GM19328 (cell line): ENCODE results near the gene RPL31.

Experiments used
- ATAC-seq: cut with Tn5 transposase; IDR thresholded peaks from one replicate; pipeline ENCODE4 v1.9.1; 2021; ENCODE audit warnings: mild to moderate bottlenecking, moderate library complexity; ENCODE audit not compliant: unreplicated experiment

The RPL31 gene

DNA sequence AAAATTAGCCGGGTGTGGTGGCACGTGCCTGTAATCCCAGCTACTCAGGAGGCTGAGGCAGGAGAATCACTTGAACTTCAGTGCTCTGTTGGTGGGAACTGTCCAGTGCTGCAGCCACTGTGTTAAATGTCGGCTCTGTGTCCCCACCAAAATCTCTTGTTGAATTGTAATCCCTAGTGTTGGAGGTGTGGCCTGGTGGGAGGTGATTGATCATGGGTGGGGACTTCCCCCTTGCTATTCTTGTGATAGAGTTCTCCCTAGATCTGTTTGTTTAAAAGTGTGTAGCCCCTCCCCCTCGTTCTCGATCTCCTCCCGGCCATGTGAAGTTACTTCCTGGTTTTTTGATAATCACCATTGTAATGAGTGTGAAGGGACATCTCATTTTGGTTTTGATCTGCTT is 9.8 kb upstream of the RPL31 start:
- no peak for ATAC-seq

DNA sequence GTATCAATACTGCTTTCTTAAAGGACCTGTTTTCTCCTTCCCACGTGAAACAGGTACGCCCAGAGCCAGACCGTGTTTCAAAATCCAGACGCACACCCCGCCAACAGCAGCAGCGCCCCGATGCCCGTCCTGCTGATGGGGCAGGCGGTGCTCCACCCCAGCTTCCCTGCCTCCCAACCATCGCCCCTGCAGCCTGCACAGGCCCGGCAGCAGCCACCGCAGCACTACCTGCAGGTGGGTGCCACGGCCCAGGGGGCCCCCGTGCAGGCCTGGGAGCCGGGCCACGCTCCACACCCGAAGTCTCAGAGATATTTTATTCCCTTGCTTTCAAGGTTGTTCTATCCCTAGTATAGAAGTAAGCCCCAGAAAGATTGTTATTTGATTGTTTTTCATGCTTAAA is 8.8 kb upstream of the RPL31 start:
- ATAC-seq = no peak

DNA sequence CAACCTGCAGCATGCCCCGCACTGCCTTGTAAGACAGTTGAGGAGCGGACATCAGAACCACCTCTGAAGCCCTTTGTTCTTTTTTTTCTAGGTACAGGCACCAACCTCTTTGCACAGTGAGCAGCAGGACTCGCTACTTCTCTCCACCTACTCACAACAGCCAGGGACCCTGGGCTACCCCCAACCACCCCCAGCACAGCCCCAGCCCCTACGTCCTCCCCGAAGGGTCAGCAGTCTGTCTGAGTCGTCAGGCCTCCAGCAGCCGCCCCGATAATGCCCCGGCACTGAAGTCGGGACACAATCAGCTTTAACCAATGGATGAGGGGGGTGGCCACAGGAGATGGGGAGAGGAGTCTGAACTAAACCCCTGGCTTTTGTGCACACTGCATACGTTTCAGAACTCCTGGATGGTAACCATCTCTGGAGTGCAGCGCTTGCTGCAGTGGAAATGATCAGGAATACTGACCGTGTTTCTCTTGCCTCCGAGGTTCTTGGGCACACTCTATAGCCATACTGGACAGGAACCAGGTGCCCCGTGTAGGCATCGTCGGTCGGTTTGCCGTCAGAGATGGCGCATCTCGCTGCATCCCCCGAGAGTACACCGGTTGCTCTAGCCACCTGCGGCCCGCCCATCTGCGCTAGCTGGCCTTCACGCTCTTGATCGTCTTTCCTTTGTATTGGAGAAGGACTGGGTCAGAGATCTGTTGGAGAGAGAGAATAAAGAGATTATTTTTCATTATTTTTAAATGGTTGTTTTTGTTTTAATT is 6.6 kb upstream of the RPL31 start:
- ATAC-seq = no peak

DNA sequence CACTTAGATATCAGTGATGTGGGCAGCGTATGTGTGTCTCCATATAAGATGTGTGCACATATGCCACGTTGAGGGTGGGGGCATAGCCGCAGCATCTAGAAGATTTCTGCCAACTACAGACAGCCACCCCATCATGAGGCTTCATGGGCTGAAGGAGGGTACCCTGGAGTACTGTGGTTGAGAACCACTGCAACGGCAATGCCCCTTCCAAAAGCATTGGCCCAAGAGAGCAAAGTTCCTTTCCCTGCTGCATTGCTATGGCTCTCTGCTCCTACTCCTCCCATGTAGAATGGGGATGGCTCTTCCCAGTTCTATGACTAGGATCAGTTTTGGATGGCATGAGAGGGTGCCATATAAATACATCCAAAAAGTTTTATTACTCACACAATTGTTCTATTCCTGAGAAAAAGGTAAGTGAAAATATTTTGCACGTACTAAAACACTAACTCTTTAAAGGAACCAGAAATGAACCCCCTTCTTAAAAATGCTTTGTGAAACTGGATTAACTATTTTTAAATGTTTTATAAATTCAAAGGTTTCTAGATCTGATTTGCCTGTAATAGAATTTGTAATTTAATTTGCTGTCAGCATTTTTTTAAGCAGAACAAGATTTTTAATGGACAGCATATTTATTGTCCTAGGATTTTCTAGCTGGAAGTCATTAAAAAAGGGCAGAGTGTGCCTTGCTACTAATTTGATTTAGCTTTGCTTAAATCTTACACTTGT is 4.4 kb upstream of the RPL31 start:
- no peak for ATAC-seq

DNA sequence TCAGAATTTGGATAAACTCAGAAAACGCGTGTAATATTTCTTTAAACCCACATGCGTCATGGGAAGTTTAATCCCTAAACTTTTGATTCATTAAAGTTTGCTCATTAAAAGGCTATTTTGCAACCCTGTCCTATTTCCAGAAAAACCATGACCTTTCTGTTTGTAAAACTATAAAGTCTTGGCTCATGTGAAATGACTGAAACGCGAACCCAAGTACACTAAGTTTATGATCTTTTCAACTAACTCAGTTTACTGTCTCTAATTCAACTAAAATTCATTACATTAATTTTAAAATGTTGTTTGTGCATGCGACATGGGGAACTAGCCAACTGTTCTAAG is 3.9 kb upstream of the RPL31 start:
- no peak for ATAC-seq

DNA sequence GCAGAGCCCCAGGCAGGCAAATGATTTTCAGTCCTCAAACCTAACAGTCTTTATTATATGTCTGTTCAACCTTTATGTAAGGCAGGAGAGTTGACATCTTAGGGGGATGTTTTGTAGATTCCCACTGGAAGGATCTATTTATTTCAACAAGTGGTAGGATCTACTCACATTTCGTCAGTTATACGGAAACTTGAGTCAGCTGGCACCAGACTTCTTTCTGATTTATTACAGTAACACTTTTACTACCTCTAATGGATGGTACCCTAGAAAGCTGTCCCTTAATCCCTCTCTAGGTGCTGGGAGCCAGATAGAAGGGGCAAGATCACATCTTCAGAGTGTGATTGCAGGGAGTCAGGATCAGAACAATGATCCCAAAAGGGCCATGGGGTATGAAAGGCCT is 2.1 kb upstream of the RPL31 start:
- ATAC-seq = no peak

DNA sequence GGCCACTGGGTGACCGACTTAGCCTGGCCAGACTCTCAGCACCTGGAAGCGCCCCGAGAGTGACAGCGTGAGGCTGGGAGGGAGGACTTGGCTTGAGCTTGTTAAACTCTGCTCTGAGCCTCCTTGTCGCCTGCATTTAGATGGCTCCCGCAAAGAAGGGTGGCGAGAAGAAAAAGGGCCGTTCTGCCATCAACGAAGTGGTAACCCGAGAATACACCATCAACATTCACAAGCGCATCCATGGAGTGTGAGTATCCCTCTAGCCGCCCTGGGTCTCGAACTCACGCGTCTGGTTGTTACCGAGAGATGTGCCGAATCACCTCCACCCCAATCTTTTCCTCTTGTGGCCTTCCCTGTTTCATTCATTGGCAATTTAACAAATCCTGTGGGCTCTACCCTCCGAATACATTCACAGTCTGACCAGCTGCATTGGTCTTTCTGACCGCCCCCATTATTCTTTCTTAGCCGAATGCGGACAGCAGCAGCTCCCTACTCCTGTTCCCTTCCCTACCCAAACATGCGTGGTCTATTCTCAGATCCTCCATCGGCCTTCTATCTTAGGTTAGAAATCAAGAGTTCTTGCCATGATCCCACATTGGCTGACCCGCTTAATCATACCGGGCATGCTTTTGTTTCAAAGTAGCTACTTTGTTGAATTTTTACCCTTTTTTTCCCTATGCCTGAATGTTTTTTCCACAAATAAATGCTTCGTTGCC is 631 bp downstream of the RPL31 start:
- ATAC-seq = no peak

DNA sequence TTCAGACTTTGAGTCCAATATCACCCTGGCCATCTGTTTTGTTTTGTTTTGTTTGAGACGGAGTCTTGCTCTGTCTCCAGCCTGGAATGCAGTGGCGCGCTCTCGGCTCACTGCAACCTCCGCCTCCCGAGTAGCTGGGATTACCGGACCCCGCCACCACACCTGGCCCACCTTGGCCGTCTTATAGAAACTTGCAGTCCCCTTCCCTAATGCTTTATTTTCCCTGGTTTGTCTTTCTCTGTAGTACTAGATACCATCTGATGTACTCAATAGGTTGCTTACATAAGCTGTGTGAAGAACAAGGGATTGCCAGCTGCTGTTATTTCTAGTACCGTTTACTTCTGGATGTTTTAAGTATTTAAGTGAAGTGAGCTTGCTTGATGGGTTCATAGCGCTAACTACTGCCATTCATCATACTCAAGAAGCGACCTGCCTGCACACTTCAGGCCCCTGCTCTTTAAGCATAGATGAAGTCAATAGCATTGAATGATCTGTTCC is 1.2 kb downstream of the RPL31 start:
- no peak for ATAC-seq

DNA sequence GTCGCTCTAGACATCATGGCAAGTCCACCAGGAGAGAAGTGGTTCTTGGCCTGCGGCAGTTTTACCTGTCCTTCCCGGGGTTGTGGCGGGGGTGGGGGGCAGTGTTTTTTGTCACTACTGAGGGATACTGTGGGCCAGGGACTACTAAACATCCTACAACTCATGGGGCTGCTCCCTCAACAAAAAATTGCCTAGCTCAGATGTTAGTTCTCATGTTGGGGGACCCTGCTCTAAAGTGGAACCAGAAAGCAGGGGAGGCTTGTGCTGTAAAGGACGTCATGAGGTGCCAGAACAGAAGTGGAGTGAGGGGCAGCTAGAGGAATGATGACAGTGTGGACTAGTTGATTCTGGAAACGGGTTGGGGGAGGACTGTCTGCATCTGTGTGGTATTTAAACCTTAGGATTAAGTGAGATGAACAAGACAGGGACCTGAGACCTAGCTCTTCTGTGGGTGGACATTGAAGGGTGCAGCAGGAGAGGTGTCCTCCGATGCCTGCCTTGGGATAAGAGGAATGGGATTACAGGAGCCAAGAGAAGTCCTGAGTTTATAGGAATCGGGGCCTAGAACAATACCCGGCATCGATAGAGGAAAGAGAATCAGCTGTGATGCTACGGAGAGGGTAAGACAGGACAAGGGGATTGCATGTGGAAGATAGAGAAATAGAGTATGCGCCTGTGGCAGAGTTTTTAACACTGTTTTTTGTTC is 2.7 kb downstream of the RPL31 start:
- ATAC-seq = no peak

DNA sequence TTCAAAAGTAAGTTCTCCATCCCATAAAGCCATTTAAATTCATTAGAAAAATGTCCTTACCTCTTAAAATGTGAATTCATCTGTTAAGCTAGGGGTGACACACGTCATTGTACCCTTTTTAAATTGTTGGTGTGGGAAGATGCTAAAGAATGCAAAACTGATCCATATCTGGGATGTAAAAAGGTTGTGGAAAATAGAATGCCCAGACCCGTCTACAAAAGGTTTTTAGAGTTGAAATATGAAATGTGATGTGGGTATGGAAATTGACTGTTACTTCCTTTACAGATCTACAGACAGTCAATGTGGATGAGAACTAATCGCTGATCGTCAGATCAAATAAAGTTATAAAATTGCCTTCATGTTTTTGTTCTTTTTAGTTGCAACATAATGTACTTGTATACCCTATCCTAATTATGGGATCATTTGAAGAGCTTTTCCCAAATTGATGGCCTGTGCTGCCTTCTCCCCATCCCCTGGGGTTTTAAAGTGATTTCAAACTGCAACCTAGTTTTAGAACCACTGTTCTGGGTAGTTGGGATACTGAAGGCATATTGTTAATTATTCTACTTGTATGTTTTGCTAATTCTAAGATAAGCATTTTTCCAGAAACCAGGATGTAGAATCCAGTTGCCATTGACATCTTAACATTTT is 4.1 kb downstream of the RPL31 start:
- no peak for ATAC-seq

DNA sequence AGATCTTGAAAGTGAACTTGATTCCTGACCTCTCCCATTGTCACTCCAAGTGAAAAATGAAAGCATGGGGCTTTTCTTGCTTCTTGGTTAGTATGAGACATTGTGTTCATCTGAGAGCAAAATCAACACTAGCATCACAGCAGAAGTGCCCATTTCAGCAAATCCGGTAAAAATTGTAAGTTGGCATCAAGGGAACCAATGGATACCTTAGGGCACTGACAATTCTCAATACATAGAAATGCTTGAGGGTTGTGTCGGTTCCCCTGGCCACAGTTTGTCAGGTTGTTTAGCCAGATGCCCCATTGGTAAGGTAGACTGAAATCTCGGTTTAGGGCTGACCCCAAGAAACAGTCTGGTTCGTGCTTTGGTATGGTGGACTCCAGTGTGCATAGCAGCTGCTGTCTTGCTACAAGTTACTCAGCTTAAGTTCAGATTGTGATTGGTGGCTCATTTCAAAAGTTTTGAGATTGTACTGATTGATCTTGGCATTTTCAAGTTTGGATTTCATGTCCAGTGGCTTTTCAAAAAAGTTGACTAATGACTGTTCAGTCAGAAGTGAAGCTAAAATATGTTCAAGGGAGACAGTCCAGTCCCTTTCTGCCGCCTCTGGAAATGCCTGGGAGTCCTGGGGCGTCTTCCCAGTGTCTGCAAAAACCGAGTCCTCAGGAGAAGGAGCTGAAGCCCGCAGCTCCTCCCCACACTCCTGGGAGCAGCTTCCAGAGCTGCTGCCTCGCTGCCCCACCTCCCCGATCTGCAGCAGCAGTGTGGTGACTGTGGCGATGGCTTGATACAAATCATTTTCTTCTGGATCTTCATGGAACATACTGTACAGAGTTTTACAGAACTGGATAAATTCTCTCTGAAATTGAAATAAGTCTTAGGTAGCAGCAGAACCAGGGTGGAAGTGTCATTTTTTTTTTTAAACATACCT is 5.6 kb downstream of the RPL31 start:
- ATAC-seq = no peak

DNA sequence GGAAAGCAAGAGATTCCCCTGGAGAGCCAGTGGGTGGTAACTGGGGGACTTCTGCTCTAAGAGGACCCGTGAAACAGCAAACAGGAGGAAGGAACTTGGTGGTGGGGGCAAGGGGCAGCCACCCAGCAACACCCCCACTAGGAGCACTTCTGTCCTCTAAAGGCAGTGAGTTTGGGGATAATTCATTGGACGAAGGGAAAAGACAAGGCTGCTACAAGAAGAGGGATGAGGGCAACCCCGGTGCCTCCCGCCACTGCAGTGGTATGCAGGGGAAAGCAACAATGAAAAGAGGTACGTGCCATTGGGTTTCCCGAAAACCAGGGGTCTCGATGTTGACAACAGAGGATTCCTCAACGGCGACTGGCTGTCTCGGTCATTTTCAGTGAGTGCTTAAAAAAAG is 9.1 kb downstream of the RPL31 start:
- ATAC-seq = no peak

DNA sequence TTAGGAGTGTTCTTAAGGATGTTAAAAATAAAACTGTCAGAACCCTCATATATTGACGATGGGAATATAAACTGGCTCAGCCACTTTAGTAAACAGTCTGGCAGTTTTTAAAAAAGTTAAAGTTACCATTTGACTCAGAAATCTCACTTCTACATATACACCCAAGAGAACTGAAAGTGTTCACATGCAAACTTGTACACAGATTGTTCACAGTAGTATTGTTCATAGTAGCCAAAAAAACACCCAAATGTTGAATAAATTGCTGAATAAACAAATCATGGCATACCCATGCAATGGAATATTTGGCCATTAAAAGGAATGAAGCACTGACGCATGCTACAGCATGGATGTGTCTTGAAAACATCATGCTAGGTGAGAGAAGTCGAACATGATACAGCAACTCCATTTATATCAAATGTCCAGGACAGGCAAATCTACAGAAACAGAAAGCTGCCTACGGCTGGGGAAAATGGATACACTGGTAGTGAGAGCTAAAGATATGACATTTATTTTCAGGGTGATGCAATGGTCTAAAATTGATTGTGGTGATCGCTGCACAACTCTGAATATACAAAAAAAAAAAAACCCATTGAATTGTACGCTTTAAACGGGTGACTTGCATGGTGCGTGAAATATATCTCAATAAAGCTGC is 10.1 kb downstream of the RPL31 start:
- peak; percentile 57 for ATAC-seq

DNA sequence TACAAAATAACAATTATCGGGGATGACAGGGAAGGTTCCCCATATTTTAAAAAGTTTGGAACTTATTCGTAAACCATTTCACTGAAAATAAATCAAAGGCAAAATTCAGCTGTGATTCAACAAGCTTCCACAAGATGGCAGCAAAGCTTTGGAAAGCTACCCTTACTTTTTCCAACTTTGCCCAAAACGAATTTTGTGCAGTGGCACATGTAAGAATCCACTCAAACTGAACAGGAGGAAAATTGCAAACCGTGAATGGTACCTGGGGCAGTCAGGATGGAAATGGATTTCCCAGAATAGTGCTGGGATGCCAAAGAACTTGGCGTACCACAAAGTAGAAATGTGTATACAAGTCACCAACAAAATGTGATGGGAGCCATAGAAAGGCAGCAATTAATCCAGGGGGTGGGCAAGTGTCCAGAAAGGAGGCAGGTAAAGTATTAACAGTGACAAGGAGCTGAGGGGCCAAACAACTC is 10.7 kb downstream of the RPL31 start:
- no peak for ATAC-seq

DNA sequence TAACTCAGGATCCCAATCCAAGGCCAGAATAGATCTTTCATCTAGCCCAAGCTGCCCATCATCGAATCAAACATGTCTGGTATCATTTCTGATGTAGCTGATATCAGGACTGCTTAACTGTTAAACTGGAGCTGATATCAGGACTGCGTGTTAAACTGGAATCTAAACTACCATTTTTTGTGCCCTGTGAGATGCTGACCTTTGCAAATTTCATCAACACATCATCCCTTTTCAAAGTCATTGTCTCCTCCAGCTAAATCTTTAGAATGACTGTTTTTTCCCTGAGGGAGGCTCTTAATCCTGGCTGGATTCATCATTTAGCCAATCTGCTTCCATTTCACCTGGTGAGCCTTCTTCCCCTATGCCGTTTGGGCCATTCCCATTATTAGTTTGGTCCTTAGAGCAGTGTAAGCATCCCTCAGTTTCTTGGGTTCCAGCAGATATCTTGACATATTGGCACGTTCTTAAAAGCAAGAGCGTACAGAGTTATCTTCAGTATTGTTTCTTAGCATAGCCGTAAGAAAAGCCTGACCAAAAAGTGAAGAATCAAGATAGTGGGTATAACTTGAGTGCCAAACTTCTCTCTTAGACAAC is 12.3 kb downstream of the RPL31 start:
- no peak for ATAC-seq

DNA sequence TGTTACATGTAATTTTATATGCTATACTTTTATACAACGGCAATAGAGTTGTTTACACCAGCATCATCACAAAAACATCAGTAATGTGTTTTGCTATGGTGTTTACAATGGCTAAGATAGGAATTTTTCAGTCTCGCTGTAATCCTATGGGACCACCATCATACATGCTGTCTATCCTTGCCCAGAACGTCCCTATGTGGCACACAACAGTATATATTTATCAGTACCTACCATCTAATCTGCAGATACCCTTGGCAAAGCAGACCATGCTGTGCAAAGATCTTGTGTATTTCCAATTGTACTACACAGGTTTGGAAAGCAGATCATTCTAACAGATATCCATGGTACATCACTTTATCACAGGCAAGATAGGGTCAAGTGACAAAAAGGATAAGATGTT is 15.3 kb downstream of the RPL31 start:
- ATAC-seq = no peak

DNA sequence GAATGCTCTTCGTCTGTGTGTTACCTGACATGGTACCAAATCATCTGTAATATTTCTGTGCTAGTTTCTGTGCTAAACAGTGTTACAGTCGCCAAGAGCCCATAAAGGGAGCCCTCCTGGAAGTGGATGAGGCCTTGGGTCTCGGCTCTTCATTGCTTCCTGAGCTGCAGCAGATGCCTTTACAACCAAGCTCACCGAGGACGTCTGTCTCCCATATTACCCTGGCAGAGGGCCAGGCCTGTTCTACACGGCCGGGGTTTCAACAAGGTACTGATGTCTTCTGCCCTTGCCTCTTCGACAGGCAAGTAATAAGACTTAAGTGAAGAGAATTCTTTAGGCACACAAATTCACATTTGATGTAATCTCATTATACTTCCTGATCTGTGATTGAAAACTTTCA is 16.8 kb downstream of the RPL31 start:
- ATAC-seq = no peak

DNA sequence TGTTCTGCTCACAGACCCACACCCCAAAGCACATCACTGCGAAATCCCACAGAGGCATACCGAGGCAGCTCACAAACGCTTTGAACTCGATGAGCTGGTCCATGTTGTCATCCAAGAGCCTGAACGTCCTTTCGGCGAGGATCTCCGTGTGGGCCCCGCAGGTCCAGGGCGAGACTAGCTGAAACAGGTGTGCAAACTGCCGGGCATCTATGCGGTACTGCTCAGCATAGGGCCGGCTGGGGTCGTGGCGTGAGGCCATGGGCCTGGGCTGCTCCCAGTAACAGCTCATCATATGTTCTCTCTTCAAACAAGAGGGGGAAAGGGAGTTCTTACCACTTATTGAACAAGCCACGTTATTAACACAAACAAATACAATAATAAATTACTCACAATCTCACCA is 20.1 kb downstream of the RPL31 start:
- no peak for ATAC-seq
